OCI-M1 (cell line): ENCODE data around the gene NECAB3.

Experiments used
- DNase-seq: peaks from one replicate; lab custom pipeline; 2025; lab: John Stamatoyannopoulos, UW

Gene NECAB3

DNA sequence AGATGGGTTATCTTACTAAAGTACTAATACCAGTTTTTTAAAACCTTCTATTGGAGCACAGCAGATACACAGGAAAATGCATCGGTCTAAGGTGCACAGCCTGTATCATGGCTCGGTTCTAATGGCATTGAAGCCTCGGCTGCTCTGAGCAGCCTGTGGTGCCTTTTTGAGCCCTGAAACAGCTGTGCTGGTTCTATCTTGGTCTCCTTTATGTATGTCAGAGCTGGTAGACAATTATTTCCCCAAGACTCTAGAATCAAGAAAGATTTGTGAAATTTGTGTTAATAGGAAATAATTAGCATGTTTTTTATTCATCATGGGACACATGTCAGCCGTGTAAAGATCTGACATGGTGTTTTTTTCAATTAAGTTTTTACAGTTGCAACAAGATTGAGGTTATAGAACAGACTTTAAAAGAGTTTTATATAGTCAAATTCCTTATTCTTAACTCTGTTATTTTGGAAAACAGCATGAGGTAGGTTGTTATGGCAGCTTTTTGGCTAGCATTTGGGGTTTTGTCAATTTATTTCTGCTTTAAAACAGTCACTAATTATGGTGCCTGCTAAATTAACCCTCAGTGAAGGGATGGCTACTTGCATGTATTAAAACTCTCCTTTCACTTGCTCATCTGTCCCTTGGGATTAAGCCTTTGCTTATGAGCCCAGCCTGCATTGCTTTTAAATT is 52.4 kb downstream of the NECAB3 start:
- no peak for DNase-seq

DNA sequence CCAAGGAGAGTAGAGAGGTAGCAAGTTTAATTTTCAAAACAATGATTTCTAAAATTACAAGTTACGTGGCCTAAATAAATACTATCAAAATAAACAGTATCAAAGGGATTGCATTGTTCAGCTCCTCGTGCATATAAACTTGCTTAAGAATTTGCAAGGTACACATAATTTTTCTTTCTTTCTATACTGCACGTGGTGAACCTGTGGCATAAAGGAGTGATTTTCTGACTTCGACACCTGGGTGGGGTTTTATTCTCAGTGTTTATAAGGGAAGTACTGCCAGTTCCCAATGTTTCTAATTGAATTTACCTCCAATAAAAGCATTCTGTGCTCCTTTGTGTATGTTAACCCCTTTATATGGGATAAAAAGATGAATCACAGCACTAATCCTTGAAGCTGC is 62.2 kb downstream of the NECAB3 start:
- DNase-seq, result no peak

DNA sequence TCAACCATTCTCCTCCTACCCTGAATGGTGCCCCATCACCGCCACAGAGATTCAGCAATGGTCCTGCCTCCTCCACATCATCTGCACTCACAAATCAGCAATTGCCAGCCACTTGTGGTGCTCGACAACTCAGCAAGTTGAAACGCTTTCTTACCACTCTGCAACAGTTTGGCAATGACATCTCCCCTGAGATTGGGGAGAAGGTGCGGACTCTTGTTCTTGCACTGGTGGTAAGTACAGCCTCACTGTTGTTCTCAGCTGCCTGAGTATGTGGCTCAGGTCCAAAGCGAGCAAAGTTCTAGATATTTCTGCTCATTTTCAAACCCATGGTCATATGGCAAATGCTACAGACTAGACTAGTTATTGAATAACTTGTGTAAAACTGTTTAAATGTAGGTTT is 63.1 kb downstream of the NECAB3 start:
- no peak for DNase-seq

DNA sequence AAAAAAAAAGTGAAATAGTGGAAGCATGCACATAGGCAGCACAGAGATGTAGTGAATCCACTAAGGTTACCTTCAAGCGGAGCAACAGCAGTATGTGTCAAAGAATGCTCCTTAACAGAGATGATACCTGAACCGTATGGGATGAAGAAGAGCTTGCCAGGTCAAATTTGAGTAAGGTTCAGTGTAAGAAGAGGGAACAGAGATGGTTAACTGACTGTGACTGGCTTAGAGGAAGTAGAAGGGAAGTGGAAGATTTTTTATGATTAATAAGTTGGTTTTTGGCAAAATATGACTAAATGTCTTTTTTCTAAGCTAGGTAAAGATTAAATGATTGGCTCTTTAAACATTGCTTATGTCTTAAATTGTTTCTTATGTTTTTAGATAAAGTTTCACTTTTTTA is 64.7 kb downstream of the NECAB3 start:
- DNase-seq, result no peak
